Osteoblast (primary cell): ENCODE data around the gene UQCC2. TPM values are rescaled to one million over a fixed set of nuclear protein-coding genes. Genes with fewer than 3 reads are reported as not detected.

Experiments
- DNase-seq: peaks from one replicate; pipeline ENCODE4 v3.0.0; 2011; ENCODE audit warnings: low spot score, mixed read lengths; ENCODE audit not compliant: insufficient read length; ENCODE audit errors: missing footprints
- H2AFZ ChIP-seq: 2 replicates; pipeline ENCODE4 v1.6.0; 2011; ENCODE audit warnings: mild to moderate bottlenecking, low read length
- H3K27ac ChIP-seq: 2 replicates; pipeline ENCODE4 v1.5.1; 2011; ENCODE audit warnings: mild to moderate bottlenecking, low read depth, low read length, moderate library complexity
- H3K27me3 ChIP-seq: 2 replicates; pipeline ENCODE4 v1.6.0; 2012; ENCODE audit warnings: mild to moderate bottlenecking, control low read depth, inconsistent platforms, low read length, moderate library complexity; ENCODE audit not compliant: insufficient read depth
- H3K36me3 ChIP-seq: 2 replicates; pipeline ENCODE4 v1.5.1; 2011; ENCODE audit warnings: mild to moderate bottlenecking, low read length, control low read depth, moderate library complexity; ENCODE audit not compliant: insufficient read depth
- H3K4me1 ChIP-seq: 2 replicates; pipeline ENCODE4 v1.5.1; 2011; ENCODE audit warnings: mild to moderate bottlenecking, low read length, control low read depth, moderate library complexity; ENCODE audit not compliant: insufficient read depth
- H3K4me2 ChIP-seq: 2 replicates; pipeline ENCODE4 v1.6.0; 2011; ENCODE audit warnings: mild to moderate bottlenecking, low read length; ENCODE audit not compliant: insufficient read depth
- H3K4me3 ChIP-seq: fragments of 200-600 bp; sonication (generic); 3 replicates; pipeline ENCODE4 v1.5.1; 2012; ENCODE audit warnings: mild to moderate bottlenecking, low read length, inconsistent platforms; ENCODE audit not compliant: insufficient read depth
- H3K79me2 ChIP-seq: 2 replicates; pipeline ENCODE4 v1.6.0; 2012; ENCODE audit warnings: mild to moderate bottlenecking, low read length, control low read depth, inconsistent platforms; ENCODE audit not compliant: insufficient read depth
- H3K9me3 ChIP-seq: 2 replicates; pipeline ENCODE4 v1.5.1; 2011; ENCODE audit warnings: low read depth, low read length, control low read depth
- H4K20me1 ChIP-seq: 2 replicates; pipeline ENCODE4 v1.6.0; 2012; ENCODE audit warnings: mild to moderate bottlenecking, low read length, control low read depth; ENCODE audit not compliant: insufficient read depth
- CTCF ChIP-seq: IDR thresholded peaks from 2 replicates; pipeline ENCODE4 v1.5.1; 2011; ENCODE audit warnings: mild to moderate bottlenecking, low read depth, low read length, moderate library complexity; ENCODE audit errors: extremely low read depth
- total RNA-seq: library from RNA; depleted of rRNA; stranded (reverse); fragments of >200 nt; gene quantifications from 2 replicates; pipeline ENCODE4 v1.2.3, GENCODE V29; 2012

UQCC2 gene
- total RNA-seq, 1 donor = 15.2 TPM

DNA sequence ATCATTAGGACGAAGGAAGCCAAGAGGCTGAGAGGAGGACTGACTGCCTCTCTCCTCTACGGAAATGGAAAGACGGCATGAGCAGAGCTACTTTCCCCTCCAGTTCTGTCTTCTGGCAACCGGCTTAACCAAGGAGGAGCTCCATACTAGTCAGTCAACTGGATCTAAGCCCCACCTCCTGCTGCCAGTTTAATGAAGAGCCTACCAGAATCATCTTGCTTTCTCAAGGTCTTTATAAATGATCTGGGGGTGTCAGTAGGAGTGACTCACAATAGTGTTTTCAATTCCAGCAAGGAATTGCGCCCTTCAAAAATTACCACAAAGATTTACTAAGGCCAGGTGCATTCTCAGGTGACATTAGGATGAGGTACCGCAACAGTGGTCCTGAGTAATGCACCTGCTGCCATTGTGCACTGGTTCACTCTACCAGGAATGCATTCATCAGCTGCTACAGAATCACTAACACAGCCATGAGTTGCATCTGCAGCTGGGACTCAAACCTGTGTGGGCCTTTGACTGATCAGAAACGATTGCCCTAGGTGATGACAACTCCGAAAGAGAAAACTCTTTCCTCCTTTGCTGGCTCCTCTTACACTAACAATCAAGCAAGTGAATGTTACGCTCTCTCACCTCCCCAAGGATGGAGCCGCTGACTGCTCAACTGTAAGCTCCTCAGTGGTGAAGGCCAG, 2.8 kb downstream of the UQCC2 start:
- Histone ChIP-seq H3K4me1 (peaks cover 19% of the 10 kb centered on the region), H4K20me1 (peaks cover 6% of the 10 kb centered on the region), H2AFZ (no peak overlapping the region), H3K79me2 (peaks cover 39% of the 10 kb centered on the region), H3K27me3 (no peaks in the 10 kb centered on the region), H3K9me3 (no peaks in the 10 kb centered on the region), H3K27ac (no peak overlapping the region), H3K36me3 (peaks cover 32% of the 10 kb centered on the region), H3K4me3 (no peak overlapping the region), H3K4me2 (no peak overlapping the region)
- TF ChIP-seq CTCF = no peak
- DNase-seq = no peak

- Histone ChIP-seq H3K79me2 (peaks cover 39% of the 10 kb centered on the region), H4K20me1 (peaks cover 6% of the 10 kb centered on the region), H3K4me3 (no peak overlapping the region), H3K27me3 (no peaks in the 10 kb centered on the region), H3K36me3 (peaks cover 38% of the 10 kb centered on the region), H3K27ac (no peak overlapping the region), H3K4me2 (no peak overlapping the region), H3K4me1 (peaks cover 19% of the 10 kb centered on the region), H2AFZ (no peak overlapping the region), H3K9me3 (no peaks in the 10 kb centered on the region)
- DNase-seq = no peak
- TF ChIP-seq CTCF = no peak
These were observed 3.7 kb downstream of the UQCC2 start for GRCh38 chr6:33707771-33708170.

DNA sequence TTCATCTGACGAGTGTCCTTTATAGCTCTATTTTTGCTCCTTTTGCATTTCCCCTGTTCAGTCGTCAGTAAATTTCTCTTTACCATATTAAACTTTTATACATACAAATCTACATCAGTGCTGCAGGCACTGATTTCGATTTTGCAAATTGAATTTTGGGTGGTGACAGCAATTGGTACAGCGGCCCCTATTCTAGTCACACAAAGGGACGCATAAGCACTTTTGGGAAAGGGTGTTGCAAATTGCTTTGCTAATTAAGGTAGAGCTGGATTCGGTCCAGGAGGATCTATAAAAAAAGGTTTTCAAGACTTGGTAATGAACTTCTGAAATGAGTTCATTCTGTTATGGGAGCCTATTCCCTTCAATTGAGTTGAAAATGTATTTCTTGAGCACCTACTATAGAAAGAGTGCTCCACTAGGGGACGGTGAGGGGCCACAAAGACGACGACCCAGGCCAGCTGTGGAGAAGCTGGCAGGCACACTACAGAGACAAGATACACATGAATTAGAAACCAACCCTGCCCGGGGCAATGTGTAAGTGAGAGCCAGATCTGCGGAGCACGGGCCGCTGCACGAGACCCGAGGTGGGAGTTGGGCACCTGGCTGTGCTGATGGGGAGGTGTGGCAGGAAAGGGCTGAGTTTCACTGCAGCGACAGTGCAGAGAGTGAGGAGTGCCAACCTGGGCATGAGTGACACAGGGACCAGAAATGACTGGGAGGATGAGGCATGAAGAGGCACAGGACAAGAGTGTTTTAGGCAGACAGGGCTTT, 5.4 kb downstream of the UQCC2 start:
- no peaks in the 10 kb centered on the region for H3K9me3 ChIP-seq
- no peak overlapping the region for H3K27ac ChIP-seq
- no peak overlapping the region for H3K4me3 ChIP-seq
- no peak for TF ChIP-seq CTCF
- peaks cover 6% of the 10 kb centered on the region for H4K20me1 ChIP-seq
- H3K4me2 ChIP-seq = no peak overlapping the region
- peaks cover 24% of the 10 kb centered on the region for H3K4me1 ChIP-seq
- no peaks in the 10 kb centered on the region for H3K27me3 ChIP-seq
- no peak overlapping the region for H2AFZ ChIP-seq
- H3K36me3 ChIP-seq = peaks cover 44% of the 10 kb centered on the region
- H3K79me2 ChIP-seq = peaks cover 40% of the 10 kb centered on the region
- DNase-seq = no peak

- TF ChIP-seq CTCF = no peak
- Histone ChIP-seq H3K4me3 (no peak overlapping the region), H2AFZ (no peak overlapping the region), H3K36me3 (peaks cover 51% of the 10 kb centered on the region), H3K4me1 (peaks cover 17% of the 10 kb centered on the region), H3K9me3 (no peaks in the 10 kb centered on the region), H3K79me2 (peaks cover 32% of the 10 kb centered on the region), H3K27ac (no peak overlapping the region), H3K4me2 (no peak overlapping the region), H3K27me3 (no peaks in the 10 kb centered on the region), H4K20me1 (peaks cover 6% of the 10 kb centered on the region)
- DNase-seq = no peak
These were observed 6.1 kb downstream of the UQCC2 start for GRCh38 chr6:33705268-33705885.
